SK-N-MC (cell line): ENCODE results near the gene CCL3.

Experiments used
- EZH2 ChIP-seq: fragments of 200-600 bp; sonication (generic); IDR thresholded peaks from one replicate; pipeline ENCODE4 v1.6.1; 2017; ENCODE audit warnings: antibody characterized with exemption
- POLR2AphosphoS5 ChIP-seq: IDR thresholded peaks from 2 replicates; pipeline ENCODE4 v1.6.1; 2012; ENCODE audit warnings: mild to moderate bottlenecking, low read depth, low read length, borderline replicate concordance

DNA sequence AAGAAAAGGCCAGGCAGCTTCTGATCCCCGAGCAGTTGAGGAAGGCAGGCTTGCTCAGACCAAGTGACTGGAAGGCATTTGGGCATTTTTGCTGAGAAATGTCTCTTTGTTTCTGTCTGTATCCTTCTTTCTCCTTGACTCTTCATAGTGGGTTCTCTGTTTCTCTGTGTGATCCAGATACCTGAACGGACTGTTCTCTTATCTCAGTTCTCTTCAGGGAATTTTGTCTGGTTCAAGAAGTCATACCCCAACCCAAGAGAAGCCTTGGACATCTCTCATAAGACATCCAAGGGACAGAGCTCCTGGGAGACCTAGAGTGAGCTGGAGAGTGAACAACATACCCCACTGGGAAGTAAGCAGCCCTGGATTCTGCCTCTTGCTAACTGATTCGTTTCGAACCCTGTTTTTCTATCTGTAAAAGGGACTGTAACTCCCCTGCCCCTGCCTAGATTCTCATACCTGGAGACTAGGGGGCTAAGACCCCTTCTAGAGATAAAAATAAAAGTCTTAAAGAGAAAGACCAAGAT, 541 bp downstream of the CCL3 start:
- no peak for TF ChIP-seq POLR2AphosphoS5
- TF ChIP-seq EZH2 = no peak
